Measurements from ENCODE around the gene AKT1.

GRCh38 chr14:104805326-104805678 is 9.8 kb upstream of the AKT1 start:
- TF ChIP-seq POLR2A (IDR thresholded peaks at IDR 0.05) (no peak), CTCF (IDR thresholded peaks at IDR 0.05) (no peak)
